GM19463 (cell line): ENCODE data around the gene GIMD1.
A peak's percentile ranks its signal among the peaks of the same experiment; 100 is the strongest.
"Not testable (repeated sequence)": the region's sequence is repeated elsewhere in the genome, so short reads cannot be mapped to it uniquely, and the experiment has no call there.

Source experiments
- ATAC-seq: cut with Tn5 transposase; IDR thresholded peaks from one replicate; pipeline ENCODE4 v1.9.1; 2021; ENCODE audit warnings: mild to moderate bottlenecking, moderate library complexity; ENCODE audit not compliant: unreplicated experiment

Gene GIMD1

GRCh38 chr4:106368678-106369077 lies at the start of gene GIMD1:
Gene GIMD1 (minus strand): TSS chr4:106368778. CDS start chr4:106367435, 1,343 bp downstream.
- ATAC-seq = no peak

DNA sequence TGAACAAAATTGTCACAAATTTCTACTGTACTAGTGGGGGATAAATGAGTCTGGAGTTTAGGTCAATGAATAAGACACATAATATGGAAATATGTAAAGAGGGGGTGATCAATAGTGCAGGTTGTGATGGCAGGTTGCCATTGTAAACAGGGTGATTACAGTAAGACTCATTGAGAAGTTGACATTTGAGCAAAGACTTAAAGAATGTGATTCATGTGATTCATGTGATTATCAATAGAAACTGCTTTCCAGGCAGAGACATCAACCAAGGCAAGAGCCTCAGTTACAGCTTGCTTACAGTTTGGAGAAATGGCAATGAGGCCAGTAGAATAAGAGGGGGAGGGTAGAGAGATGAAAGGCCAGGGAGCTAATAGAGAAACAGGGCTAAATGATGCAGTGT lies 45.8 kb upstream of the GIMD1 start:
- ATAC-seq = no peak

DNA sequence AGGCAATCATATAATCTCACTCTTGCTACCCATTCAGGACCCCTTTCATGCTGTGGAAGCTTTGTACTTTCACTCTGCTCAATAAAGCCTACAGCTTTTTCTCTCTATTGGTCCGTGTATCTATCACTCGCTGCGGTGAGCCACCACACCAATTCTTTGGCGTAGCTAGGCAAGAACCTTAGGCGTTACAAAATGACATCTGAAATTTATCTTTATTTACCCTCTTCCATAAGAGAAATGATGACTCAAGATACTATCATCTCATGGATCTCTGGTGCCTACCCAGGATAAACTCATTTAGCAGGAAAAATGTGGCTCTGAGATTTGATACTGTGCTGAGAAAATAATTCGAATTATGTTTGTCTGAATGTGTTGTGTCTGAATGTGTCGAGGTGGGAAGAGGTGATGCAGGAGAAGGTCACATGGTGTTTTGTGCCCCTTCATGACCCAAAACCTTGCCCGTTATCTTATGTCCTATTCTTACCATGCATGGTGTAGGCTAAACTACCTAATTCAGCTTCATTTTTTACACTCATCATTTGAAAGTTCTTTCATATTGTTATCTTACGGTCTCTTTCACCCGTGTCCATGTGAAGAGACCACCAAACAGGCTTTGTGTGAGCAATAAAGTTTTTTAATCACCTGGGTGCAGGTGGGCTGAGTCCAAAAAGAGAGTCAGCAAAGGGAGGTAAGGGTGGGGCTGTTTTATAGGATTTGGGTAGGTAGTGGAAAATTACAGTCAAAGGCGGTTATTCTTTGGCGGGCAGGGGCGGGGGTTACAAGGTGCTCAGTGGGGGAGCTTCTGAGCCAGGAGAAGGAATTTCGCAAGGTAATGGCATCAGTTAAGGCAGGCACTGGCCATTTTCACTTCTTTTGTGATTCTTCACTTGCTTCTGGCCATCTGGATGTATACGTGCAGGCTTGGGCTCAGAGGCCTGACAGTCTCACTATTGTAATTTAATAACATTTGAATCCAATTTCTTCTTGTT lies 41.6 kb upstream of the GIMD1 start:
- no peak for ATAC-seq

GRCh38 chr4:106408004-106408403 lies 39.4 kb upstream of the GIMD1 start:
- ATAC-seq = not testable (repeated sequence)

DNA sequence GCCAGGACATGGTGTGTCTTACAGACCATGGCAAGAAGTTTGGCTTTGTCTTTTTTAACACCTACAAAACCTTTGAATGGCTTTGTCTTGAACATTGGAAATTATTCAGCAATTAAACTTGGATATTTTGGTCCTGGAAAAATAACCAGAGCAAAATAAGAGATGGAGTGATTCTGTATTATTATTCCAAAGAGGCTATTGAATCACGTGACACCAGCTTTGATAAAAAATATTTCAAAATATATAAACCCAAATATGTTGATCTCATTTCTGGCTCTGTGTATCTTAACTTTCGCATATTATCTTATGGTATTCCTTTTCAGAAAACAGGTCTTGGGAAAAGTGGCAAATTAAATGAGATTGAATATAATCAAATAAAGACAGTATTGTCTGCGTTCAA lies 32.6 kb upstream of the GIMD1 start:
- no peak for ATAC-seq

DNA sequence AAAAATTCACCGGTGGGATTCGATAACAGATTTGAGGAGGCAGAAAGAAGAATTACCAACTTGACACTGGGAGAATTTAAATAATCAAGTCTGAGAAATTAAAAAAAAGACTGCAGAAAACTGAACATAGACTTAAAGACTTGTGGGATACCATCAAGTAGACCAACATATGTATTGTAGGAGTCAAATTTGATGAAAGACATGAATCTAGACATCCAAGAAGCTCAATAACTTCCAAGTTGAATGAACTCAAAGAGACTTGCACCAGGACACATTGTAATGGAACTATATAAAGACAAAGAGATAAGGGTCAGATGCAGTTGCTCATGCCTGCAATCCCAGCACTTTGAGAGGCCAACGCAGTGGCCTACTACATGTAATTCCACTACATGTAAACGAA lies 30.3 kb upstream of the GIMD1 start:
- ATAC-seq = not testable (repeated sequence)

- ATAC-seq = no peak
Measured at GRCh38 chr4:106395582-106395981, 27.0 kb upstream of the GIMD1 start.

- ATAC-seq = no peak
Measured at GRCh38 chr4:106385853-106386393, 17.3 kb upstream of the GIMD1 start.

DNA sequence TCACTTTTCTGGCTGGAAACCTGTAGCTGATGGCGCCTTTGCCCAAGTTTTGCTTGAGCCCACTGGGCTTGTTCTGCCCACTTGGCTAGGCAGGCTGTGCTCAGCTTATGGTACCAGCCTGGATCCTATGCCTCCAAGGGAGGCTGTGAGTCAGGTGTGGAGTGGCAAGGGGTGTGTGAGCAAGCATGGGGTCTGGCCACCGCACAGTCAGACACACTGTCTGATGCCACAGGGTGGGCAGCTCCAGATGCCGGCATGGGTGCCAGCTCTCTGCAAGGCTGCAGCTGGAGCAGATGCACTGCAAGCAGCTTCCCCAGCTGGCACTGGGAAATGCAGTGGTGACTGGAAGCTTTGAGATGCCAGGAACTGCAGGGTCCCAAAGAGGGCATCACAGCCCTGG lies 16.3 kb upstream of the GIMD1 start:
- ATAC-seq = no peak

GRCh38 chr4:106380179-106380578 lies 11.6 kb upstream of the GIMD1 start:
- no peak for ATAC-seq

GRCh38 chr4:106373026-106373425 lies 4.4 kb upstream of the GIMD1 start:
- ATAC-seq = no peak

DNA sequence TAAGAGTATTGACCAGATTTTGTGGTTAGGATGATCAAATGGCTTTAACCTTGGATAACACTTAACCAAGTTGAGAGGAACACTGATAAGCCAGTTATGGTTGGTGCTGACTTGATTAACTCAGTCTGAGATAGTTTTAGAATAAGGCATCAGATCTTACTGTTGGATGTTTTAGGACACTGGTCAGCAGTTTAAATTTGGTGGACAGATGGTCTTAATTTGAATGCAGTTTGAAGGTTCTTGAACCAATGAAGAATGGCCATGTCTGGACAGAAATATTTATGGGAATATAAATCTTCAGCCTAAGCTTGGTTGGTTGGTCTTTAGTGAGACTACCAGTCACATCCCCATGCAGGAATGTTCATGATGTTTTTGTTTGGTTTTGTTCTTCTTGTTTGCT lies 2.6 kb upstream of the GIMD1 start:
- no peak for ATAC-seq

- ATAC-seq = no peak
Measured at GRCh38 chr4:106370214-106370613, 1.6 kb upstream of the GIMD1 start.

GRCh38 chr4:106369456-106370060 lies 980 bp upstream of the GIMD1 start:
- ATAC-seq = peak; percentile 55

DNA sequence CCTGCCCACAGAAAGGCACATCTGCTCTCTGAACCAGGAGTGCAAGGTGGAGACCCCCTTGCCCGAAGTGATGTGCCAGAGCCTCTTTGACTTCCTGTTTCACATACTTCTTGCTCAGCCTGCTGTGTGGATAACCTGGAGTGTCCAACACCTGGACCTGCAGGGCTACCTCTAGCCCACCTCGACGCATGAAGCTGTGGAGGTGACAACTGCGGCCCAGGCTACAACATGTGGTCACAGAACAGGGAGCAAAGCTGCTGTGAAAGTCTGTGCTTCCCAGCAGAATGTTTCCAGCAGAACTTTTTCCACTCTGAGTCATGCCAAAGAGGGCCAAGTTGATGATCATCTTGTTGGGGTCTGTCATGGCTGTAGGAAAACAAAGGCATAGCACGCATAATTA lies 1.5 kb downstream of the GIMD1 start:
- no peak for ATAC-seq

DNA sequence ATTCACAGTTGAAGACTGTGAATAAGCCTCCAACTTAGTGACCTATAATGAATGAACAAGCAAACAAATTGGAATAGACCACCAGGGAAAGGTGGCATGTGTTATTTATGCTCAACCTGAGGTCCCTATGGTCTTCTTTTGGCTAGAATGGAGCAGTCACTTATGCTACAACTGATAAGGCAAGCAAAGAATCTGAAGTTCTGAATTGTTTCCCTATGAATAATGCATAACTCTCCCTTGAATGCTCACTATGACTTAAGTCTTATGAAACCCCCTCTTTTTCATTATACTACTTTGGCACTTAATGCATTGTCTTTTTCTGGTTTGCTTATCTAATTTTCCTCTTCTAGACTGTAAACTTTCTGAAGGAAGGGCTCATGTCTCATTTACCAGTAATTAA lies 2.6 kb downstream of the GIMD1 start:
- ATAC-seq = no peak

- no peak for ATAC-seq
Measured at GRCh38 chr4:106365613-106366012, 3.0 kb downstream of the GIMD1 start.

DNA sequence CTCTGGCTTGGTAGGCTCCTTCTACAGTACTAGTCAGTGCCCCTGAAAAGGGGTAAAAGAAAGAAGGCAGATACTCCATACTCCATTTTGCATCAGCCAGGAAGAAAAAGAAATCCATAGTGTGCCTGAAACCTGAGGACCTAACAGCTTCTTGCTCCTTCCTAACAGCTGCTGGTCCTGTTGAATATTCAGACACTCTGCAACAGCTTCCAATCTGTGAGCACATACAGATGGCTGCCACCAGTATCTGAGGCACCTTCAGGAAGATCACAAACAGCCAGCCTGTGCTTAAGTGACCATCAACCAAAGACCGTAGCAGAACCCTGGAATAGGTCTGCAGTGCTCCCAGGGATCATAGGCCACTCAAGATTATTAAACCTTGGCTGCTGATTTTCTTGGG lies 4.3 kb downstream of the GIMD1 start:
- no peak for ATAC-seq

DNA sequence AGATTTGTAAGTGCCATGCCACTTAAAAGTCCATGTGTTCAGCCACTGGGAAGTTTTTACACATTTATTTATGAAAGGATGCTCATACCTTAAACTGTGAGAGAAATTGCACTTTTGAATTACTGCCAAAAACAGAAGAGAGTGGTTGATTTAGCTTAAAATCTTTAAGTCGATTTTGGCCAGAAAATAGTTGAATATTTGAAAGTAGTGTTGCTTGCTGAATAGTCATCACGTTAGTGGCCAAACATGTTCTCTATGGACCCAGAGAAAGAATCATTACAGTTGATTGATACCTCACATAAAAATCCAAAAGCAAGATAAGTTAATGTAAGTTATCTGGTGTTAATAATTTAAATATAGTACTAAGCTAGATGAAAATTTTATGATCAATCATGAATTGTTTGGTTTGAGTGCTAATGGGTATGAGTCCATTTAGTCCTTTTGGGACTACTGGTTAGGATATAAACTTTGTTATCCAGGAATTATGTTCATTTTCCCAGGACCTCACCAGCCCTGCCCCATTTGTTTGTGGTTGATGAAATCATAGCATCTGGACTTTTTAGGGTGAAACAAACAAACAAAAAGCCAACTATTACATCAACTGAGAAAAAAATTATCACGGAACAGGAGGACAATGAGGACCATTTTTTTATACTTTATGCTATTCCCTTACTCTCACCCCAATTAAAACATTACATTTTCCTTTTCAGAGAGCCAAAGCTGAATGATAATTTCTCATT lies 6.3 kb downstream of the GIMD1 start:
- ATAC-seq = no peak

DNA sequence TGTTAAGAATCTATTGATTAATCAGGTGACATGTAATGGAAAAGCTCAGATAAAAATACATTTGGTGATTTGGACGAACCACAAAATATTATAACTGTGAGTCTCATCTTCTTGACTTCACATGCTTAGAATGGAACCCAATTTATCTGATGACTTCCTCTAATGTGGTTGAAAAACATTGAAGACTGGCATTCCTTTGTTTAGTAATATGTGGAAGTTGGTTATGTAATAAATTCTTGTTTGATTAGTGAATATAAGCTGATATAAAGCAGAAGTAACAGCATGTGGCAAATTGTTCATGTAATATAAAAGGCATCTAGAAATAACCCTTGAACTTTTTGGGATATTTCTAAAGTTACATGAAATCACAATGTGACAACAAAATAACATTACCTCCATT lies 9.7 kb downstream of the GIMD1 start:
- no peak for ATAC-seq

- ATAC-seq = no peak
Measured at GRCh38 chr4:106355193-106355592, 13.4 kb downstream of the GIMD1 start.
